H9 (cell line): ENCODE data around the gene MROH2A. TPM values are rescaled to one million over a fixed set of nuclear protein-coding genes. Genes with fewer than 3 reads are reported as not detected.
A peak's percentile ranks its signal among the peaks of the same experiment; 100 is the strongest.

ENCODE experiments used
- DNase-seq: peaks from one replicate; pipeline ENCODE4 v3.0.0-alpha.2; 2017
- H2AFZ ChIP-seq: one replicate; pipeline ENCODE4 v1.6.1; 2013; ENCODE audit warnings: mild to moderate bottlenecking, low read length, control low read depth, moderate library complexity
- H2AK5ac ChIP-seq: 2 replicates; pipeline ENCODE4 v1.6.1; 2013; ENCODE audit warnings: low read length, control low read depth, mixed read lengths; ENCODE audit not compliant: insufficient read length
- H2BK120ac ChIP-seq: one replicate; pipeline ENCODE4 v1.6.1; 2013; ENCODE audit warnings: low read depth, mild to moderate bottlenecking, low read length, control low read depth, inconsistent platforms; ENCODE audit not compliant: poor library complexity, severe bottlenecking
- H2BK12ac ChIP-seq: 2 replicates; pipeline ENCODE4 v1.6.1; 2013; ENCODE audit warnings: low read length, control low read depth, mixed read lengths, low read depth; ENCODE audit not compliant: insufficient read length
- H2BK15ac ChIP-seq: 2 replicates; pipeline ENCODE4 v1.6.1; 2013; ENCODE audit warnings: low read depth, low read length, control low read depth
- H2BK20ac ChIP-seq: one replicate; pipeline ENCODE4 v1.6.1; 2013; ENCODE audit warnings: low read depth, mild to moderate bottlenecking, low read length, control low read depth, inconsistent platforms; ENCODE audit not compliant: poor library complexity, severe bottlenecking
- H2BK5ac ChIP-seq: 2 replicates; pipeline ENCODE4 v1.6.1; 2013; ENCODE audit warnings: low read length, control low read depth, mixed read lengths; ENCODE audit not compliant: insufficient read length
- H3K14ac ChIP-seq: 2 replicates; pipeline ENCODE4 v1.6.1; 2013; ENCODE audit warnings: low read length, control low read depth; ENCODE audit not compliant: insufficient read depth
- H3K18ac ChIP-seq: 2 replicates; pipeline ENCODE4 v1.6.1; 2013; ENCODE audit warnings: low read depth, mild to moderate bottlenecking, mixed read lengths, low read length, control low read depth; ENCODE audit not compliant: insufficient read length
- H3K23ac ChIP-seq: 2 replicates; pipeline ENCODE4 v1.6.1; 2013; ENCODE audit warnings: low read length, control low read depth, mixed read lengths, low read depth; ENCODE audit not compliant: insufficient read length
- H3K23me2 ChIP-seq: 2 replicates; pipeline ENCODE4 v1.6.1; 2013; ENCODE audit warnings: low read depth, mild to moderate bottlenecking, mixed read lengths, low read length, control low read depth; ENCODE audit not compliant: insufficient read length, poor library complexity, severe bottlenecking
- H3K27ac ChIP-seq: 2 replicates; pipeline ENCODE4 v1.5.1; 2013; ENCODE audit warnings: low read length, control low read depth, mixed read lengths, low read depth; ENCODE audit not compliant: insufficient read length
- H3K27me3 ChIP-seq: 2 replicates; pipeline ENCODE4 v1.6.1; 2013; ENCODE audit warnings: low read length, control low read depth, inconsistent platforms; ENCODE audit not compliant: insufficient read depth
- H3K4ac ChIP-seq: 2 replicates; pipeline ENCODE4 v1.6.1; 2013; ENCODE audit warnings: low read depth, mild to moderate bottlenecking, control low read depth, inconsistent platforms, low read length, moderate library complexity
- H3K4me1 ChIP-seq: 2 replicates; pipeline ENCODE4 v1.6.1; 2013; ENCODE audit warnings: low read length, control low read depth, inconsistent platforms; ENCODE audit not compliant: insufficient read depth
- H3K4me2 ChIP-seq: 2 replicates; pipeline ENCODE4 v1.6.1; 2013; ENCODE audit warnings: low read length, control low read depth, mixed read lengths; ENCODE audit not compliant: insufficient read length, insufficient read depth
- H3K56ac ChIP-seq: 2 replicates; pipeline ENCODE4 v1.6.1; 2013; ENCODE audit warnings: low read depth, mild to moderate bottlenecking, mixed read lengths, low read length, control low read depth; ENCODE audit not compliant: insufficient read length
- H3K79me1 ChIP-seq: 2 replicates; pipeline ENCODE4 v1.6.1; 2013; ENCODE audit warnings: low read depth, mild to moderate bottlenecking, moderate library complexity, low read length, control low read depth, inconsistent platforms; ENCODE audit not compliant: insufficient read depth, poor library complexity, severe bottlenecking
- H3K79me2 ChIP-seq: 2 replicates; pipeline ENCODE4 v1.6.1; 2013; ENCODE audit warnings: low read length, control low read depth, inconsistent platforms; ENCODE audit not compliant: insufficient read depth
- H3K9ac ChIP-seq: 2 replicates; pipeline ENCODE4 v1.6.1; 2013; ENCODE audit warnings: low read length, control low read depth, mixed read lengths; ENCODE audit not compliant: insufficient read length; ENCODE audit errors: extremely low read depth
- H3K9me3 ChIP-seq: one replicate; pipeline ENCODE4 v1.6.1; 2013; ENCODE audit warnings: low read depth, low read length, inconsistent platforms; ENCODE audit not compliant: control insufficient read depth
- H3T11ph ChIP-seq: one replicate; pipeline ENCODE4 v1.6.1; 2013; ENCODE audit warnings: mild to moderate bottlenecking, low read length, control low read depth, inconsistent platforms
- H4K20me1 ChIP-seq: one replicate; pipeline ENCODE4 v1.6.1; 2013; ENCODE audit not compliant: control insufficient read depth, insufficient read length, insufficient read depth
- H4K5ac ChIP-seq: 2 replicates; pipeline ENCODE4 v1.6.1; 2013; ENCODE audit warnings: low read depth, mild to moderate bottlenecking, mixed read lengths, low read length, control low read depth; ENCODE audit not compliant: insufficient read length
- H4K8ac ChIP-seq: replicated peaks from 2 replicates; pipeline ENCODE4 v1.6.1; 2013; ENCODE audit warnings: low read length, control low read depth, mixed read lengths, low read depth; ENCODE audit not compliant: insufficient read length
- H4K91ac ChIP-seq: 2 replicates; pipeline ENCODE4 v1.6.1; 2013; ENCODE audit warnings: low read depth, mild to moderate bottlenecking, moderate library complexity, mixed read lengths, low read length, control low read depth; ENCODE audit not compliant: insufficient read length
- H3K27ac Mint-ChIP-seq, 3 experiments: 2 replicates in 2 of 3; 3 replicates in 1 of 3; pipeline ENCODE4 v1.8.0; 2020 to 2021; ENCODE audit warnings: mixed read lengths in 3 of 3, mild to moderate bottlenecking in 1 of 3, moderate library complexity in 1 of 3
- H3K27me3 Mint-ChIP-seq: 2 replicates; pipeline ENCODE4 v1.8.0; 2021; ENCODE audit warnings: low read depth, mild to moderate bottlenecking, moderate library complexity, mixed read lengths
- H3K36me3 Mint-ChIP-seq, 3 experiments: 2 replicates in 2 of 3; 3 replicates in 1 of 3; pipeline ENCODE4 v1.8.0; 2020 to 2021; ENCODE audit warnings: low read depth in 3 of 3, mixed read lengths in 3 of 3; ENCODE audit not compliant: insufficient read depth in 1 of 3
- H3K4me1 Mint-ChIP-seq, 2 experiments: 2 replicates each; pipeline ENCODE4 v1.8.0; 2020; ENCODE audit warnings: mixed read lengths in 2 of 2
- H3K4me3 Mint-ChIP-seq, 2 experiments: 2 replicates in 1 of 2; 3 replicates in 1 of 2; pipeline ENCODE4 v1.8.0; 2020 to 2021; ENCODE audit warnings: mild to moderate bottlenecking in 2 of 2, mixed read lengths in 2 of 2, moderate library complexity in 1 of 2
- H3K9me3 Mint-ChIP-seq, 2 experiments: 2 replicates in 1 of 2; 3 replicates in 1 of 2; pipeline ENCODE4 v1.8.0; 2020; ENCODE audit warnings: mild to moderate bottlenecking in 2 of 2, mixed read lengths in 2 of 2, moderate library complexity in 1 of 2
- CTCF ChIP-seq: fragments of 200-600 bp; sonication (generic); conservative IDR thresholded peaks from 3 replicates; pipeline ENCODE4 v1.8.0; 2021; ENCODE audit warnings: antibody characterized with exemption, mild to moderate bottlenecking
- WGBS: extraction: QIAGEN DNeasy Blood & Tissue Kit; methylation state at CpG from one replicate; pipeline ENCODE4 v1.1.7; 2013; ENCODE audit warnings: missing lambda C conversion rate, low lambda C conversion rate, mixed read lengths; ENCODE audit not compliant: insufficient read length; ENCODE audit errors: extremely low coverage; 5-methylcytosine and 5-hydroxymethylcytosine counted together
- total RNA-seq: library from RNA; stranded (reverse); gene quantifications from 2 replicates; pipeline ENCODE4 v1.2.1, GENCODE V29; 2021

Gene MROH2A
- total RNA-seq, 1 experiment from 2014 or later: not detected

DNA sequence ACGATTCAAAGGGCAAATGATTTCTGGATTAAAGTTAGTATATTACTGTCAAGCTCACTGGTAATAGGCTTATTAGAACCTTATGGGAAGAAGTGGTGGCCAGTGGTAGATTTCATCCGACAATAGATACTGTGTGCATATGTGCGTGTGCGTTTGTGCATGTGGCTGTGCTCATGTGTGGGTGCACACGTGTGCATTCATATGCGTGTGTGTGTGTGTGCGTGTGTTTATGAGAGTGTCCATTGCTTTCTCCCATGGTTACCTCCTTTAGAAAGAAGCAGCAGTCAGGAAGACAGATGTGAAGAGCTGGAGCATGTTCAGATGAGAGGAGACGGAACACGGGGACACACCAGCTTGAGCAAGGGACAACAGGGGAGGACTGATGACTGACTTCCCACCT is 8.9 kb upstream of the MROH2A start:
- no peak overlapping the region for H3K27ac ChIP-seq
- Mint-ChIP-seq H3K36me3 (no peaks in the 10 kb centered on the region; a peak in 1 of 7 replicates), H3K9me3 (0 out of 5 replicates have a peak, but pooled peaks cover 0 to 3% of the 10 kb centered on the region in 2 experiments), H3K27me3 (peaks cover 3% of the 10 kb centered on the region), H3K4me3 (no peak overlapping the region), H3K27ac (no peak overlapping the region), H3K4me1 (peaks cover 5 to 6% of the 10 kb centered on the region in 2 experiments; a peak in 3 of 4 replicates)
- no peaks in the 10 kb centered on the region for H3K79me2 ChIP-seq
- no peak overlapping the region for H3T11ph ChIP-seq
- H3K56ac ChIP-seq: no peak overlapping the region
- H3K18ac ChIP-seq: no peak overlapping the region
- H3K9me3 ChIP-seq: no peaks in the 10 kb centered on the region
- H3K79me1 ChIP-seq: no peaks in the 10 kb centered on the region
- H4K91ac ChIP-seq: no peak overlapping the region
- H2AK5ac ChIP-seq: no peak overlapping the region
- DNase-seq: no peak
- no peak overlapping the region for H3K4ac ChIP-seq
- H3K23ac ChIP-seq: no peak overlapping the region
- no peak overlapping the region for H2AFZ ChIP-seq
- peaks cover 2% of the 10 kb centered on the region; the same call in 1 of the 2 replicates for H3K4me1 ChIP-seq
- no peak overlapping the region for H2BK5ac ChIP-seq
- no CpG with 5 or more reads among the region's 9 CpGs for WGBS
- H3K9ac ChIP-seq: no peak overlapping the region
- TF ChIP-seq CTCF: no peak
- no peaks in the 10 kb centered on the region for H3K23me2 ChIP-seq
- no peak overlapping the region for H3K4me2 ChIP-seq
- H3K27me3 ChIP-seq: no peaks in the 10 kb centered on the region
- H3K14ac ChIP-seq: no peak overlapping the region
- H4K20me1 ChIP-seq: no peaks in the 10 kb centered on the region
- H2BK120ac ChIP-seq: no peak overlapping the region
- H4K5ac ChIP-seq: peak overlapping the region; percentile 80
- H2BK20ac ChIP-seq: no peak overlapping the region
- H2BK12ac ChIP-seq: peak overlapping the region; percentile 10
- H2BK15ac ChIP-seq: no peak overlapping the region
- H4K8ac ChIP-seq: peak overlapping the region; percentile 48
